Activated B cell treated with CpG ODN at 0.5 μM for 24 hours (primary cell): ENCODE results near the gene PRDM16. TPM values are rescaled to one million over a fixed set of nuclear protein-coding genes. Genes with fewer than 3 reads are reported as not detected.

ENCODE experiments used
- ATAC-seq: fragments of 200-7000 bp; cut with Tn5 transposase; one replicate; pipeline ENCODE4 v1.10.0; 2021; ENCODE audit warnings: low read depth, mild to moderate bottlenecking, moderate library complexity
- CTCF ChIA-PET: fragments of 350-600 bp; sonication (Branson Sonifier 250); formaldehyde crosslinking; loops from one replicate; lab custom pipeline; 2021; ENCODE audit warnings: antibody characterized with exemption; lab: Charles Lee
- POLR2A ChIA-PET: fragments of 350-600 bp; sonication (Branson Sonifier 250); formaldehyde crosslinking; loops from one replicate; lab custom pipeline; 2021; ENCODE audit warnings: antibody characterized with exemption; lab: Charles Lee
- DNase-seq: peaks from one replicate; pipeline ENCODE4 v3.0.0; 2022
- H3K27ac Mint-ChIP-seq: one replicate; pipeline ENCODE4 v1.8.0; 2020; ENCODE audit warnings: mixed read lengths
- H3K27me3 Mint-ChIP-seq: one replicate; pipeline ENCODE4 v1.8.0; 2021; ENCODE audit warnings: mixed read lengths
- H3K36me3 Mint-ChIP-seq: one replicate; pipeline ENCODE4 v1.8.0; 2021; ENCODE audit warnings: low read depth, mixed read lengths
- H3K4me1 Mint-ChIP-seq: one replicate; pipeline ENCODE4 v1.8.0; 2021; ENCODE audit warnings: mixed read lengths
- H3K4me3 Mint-ChIP-seq: one replicate; pipeline ENCODE4 v1.8.0; 2020; ENCODE audit warnings: mild to moderate bottlenecking, mixed read lengths
- H3K9me3 Mint-ChIP-seq: one replicate; pipeline ENCODE4 v1.8.0; 2020; ENCODE audit warnings: mixed read lengths
- intact Hi-C: fragments of 100-400 bp; cut with micrococcal nuclease; formaldehyde crosslinking; loops from one replicate; pipeline ENCODE4 v1.15.1; 2024
- total RNA-seq: library from RNA; stranded (reverse); gene quantifications from 2 replicates; pipeline ENCODE4 v1.2.3, GENCODE V29; 2022
- TF ChIP-seq, protein P1 (sequence below): fragments of 200-600 bp; IDR thresholded peaks from one replicate; pipeline ENCODE4 v1.8.0; 2022; ENCODE audit warnings: antibody characterized with exemption, mild to moderate bottlenecking

The PRDM16 gene
- total RNA-seq, 1 donor from 2014 or later: not detected

DNA sequence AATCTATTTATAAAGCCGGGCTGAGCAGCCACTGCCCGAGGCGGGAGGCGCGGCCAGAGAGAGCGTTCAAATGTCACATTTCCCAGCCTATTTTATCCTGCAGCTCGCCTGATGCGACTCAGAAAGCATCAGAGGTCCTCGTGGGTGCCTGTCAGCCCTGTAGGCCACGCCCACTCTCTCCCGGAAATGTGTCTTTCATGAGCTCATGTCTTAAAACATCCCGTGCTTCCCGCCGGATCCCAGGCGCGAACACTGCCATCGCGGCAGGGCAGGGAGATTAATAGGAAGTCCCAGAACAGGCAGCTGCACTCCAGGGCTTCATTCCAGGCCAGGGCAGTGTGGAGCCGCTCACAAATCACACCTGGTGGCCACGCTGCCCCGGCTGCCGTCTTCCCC lies 117.5 kb downstream of the PRDM16 start:
- TF ChIP-seq, protein P1, sequence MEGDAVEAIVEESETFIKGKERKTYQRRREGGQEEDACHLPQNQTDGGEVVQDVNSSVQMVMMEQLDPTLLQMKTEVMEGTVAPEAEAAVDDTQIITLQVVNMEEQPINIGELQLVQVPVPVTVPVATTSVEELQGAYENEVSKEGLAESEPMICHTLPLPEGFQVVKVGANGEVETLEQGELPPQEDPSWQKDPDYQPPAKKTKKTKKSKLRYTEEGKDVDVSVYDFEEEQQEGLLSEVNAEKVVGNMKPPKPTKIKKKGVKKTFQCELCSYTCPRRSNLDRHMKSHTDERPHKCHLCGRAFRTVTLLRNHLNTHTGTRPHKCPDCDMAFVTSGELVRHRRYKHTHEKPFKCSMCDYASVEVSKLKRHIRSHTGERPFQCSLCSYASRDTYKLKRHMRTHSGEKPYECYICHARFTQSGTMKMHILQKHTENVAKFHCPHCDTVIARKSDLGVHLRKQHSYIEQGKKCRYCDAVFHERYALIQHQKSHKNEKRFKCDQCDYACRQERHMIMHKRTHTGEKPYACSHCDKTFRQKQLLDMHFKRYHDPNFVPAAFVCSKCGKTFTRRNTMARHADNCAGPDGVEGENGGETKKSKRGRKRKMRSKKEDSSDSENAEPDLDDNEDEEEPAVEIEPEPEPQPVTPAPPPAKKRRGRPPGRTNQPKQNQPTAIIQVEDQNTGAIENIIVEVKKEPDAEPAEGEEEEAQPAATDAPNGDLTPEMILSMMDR: no peak
- Mint-ChIP-seq H3K36me3 (no peaks in the 10 kb centered on the region), H3K4me3 (no peak overlapping the region), H3K27ac (no peak overlapping the region), H3K4me1 (no peaks in the 10 kb centered on the region), H3K27me3 (peaks cover 30% of the 10 kb centered on the region), H3K9me3 (no peaks in the 10 kb centered on the region)
- intact Hi-C loops: no loop called here
- no peak for DNase-seq
- no peak for ATAC-seq
- ChIA-PET CTCF (no interaction called here), POLR2A (no interaction called here)

DNA sequence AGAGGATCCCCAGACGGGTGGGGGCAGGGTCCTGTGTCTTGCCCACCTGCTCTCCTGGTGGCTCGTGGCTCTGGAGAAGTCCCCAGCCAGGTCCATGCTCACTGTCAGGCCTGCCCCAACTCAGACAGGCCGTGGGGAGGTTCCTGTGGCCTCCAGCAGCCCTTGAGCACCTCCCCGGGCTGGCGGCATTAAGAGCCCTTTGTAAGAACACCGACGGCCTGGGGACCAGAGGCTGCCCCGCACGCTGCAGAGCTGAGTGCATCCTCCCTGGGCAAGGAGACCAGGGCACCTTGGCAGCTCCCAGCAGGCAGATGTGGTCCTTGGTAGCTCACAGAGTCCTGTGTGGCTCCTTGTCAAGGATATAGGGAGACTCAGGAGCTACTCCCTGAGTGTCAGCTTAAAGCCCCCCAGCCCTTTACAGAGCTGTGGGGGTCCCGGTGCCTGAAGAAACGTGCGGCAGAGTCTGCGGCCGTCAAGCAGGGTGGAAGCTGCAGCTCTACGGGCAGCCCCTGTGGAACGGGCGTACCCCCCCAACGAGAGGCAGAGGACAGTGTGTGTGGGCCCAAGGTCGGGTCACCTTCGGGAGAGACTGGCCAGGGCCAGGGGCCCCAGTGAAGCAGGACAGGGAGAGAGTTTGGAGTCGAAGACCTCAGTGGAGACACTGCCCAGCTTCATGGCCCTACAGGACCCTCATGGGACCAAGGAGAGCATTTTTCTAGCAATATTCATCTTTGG lies 118.6 kb downstream of the PRDM16 start:
- POLR2A ChIA-PET: no interaction called here
- CTCF ChIA-PET: no interaction called here
- intact Hi-C loops: no loop called here
- DNase-seq (no peak), ATAC-seq (no peak)
- TF ChIP-seq, protein P1: no peak
- no peaks in the 10 kb centered on the region for H3K4me1 Mint-ChIP-seq
- no peaks in the 10 kb centered on the region for H3K9me3 Mint-ChIP-seq
- no peaks in the 10 kb centered on the region for H3K36me3 Mint-ChIP-seq
- peaks cover 30% of the 10 kb centered on the region for H3K27me3 Mint-ChIP-seq
- no peak overlapping the region for H3K4me3 Mint-ChIP-seq
- H3K27ac Mint-ChIP-seq: no peak overlapping the region

DNA sequence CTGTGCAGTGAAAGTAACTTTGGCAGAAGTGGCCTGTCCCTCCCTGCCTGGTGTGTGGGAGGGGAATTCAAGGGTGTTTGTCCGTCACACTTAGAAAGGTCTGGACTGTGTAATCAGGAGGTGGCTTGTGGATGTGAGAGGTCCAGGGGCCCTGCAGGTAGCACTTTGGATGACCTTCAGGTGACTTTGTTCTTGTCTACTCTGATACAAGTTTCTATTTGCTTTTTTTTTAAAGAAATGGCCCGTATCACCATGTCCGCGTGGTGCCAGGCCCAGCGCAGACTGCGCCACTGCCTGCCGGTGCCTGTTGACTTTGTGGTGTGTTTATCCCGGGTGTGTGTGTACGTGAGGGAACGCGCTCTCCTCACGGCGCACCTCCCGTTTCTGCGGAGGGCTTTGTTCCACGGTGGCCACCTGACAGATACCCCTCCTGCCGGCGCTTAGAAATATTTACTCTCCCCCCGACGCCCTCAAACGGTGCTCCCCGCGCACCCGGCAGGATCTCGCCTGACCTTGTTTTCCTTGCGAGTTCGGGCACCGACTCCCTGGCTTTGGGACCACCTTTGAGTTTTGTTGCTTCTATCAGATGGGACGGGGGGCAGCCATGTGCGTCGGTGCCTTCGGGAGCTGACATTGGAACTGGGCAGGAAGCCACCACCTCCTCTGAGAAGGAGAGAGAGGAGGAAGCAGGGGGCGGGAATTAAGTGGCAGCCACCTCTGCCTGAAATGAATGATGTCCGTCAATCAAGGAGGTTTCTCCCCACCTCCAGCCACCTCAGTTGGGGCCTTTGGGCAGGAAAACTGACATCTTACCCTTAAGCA lies 119.4 kb downstream of the PRDM16 start:
- ChIA-PET CTCF (no interaction called here), POLR2A (no interaction called here)
- intact Hi-C loops: no loop called here
- H3K27ac Mint-ChIP-seq: no peak overlapping the region
- TF ChIP-seq, protein P1: no peak
- no peak overlapping the region for H3K4me3 Mint-ChIP-seq
- H3K9me3 Mint-ChIP-seq: no peaks in the 10 kb centered on the region
- H3K27me3 Mint-ChIP-seq: peaks cover 27% of the 10 kb centered on the region
- no peak for DNase-seq
- H3K36me3 Mint-ChIP-seq: no peaks in the 10 kb centered on the region
- H3K4me1 Mint-ChIP-seq: no peaks in the 10 kb centered on the region
- ATAC-seq: no peak

DNA sequence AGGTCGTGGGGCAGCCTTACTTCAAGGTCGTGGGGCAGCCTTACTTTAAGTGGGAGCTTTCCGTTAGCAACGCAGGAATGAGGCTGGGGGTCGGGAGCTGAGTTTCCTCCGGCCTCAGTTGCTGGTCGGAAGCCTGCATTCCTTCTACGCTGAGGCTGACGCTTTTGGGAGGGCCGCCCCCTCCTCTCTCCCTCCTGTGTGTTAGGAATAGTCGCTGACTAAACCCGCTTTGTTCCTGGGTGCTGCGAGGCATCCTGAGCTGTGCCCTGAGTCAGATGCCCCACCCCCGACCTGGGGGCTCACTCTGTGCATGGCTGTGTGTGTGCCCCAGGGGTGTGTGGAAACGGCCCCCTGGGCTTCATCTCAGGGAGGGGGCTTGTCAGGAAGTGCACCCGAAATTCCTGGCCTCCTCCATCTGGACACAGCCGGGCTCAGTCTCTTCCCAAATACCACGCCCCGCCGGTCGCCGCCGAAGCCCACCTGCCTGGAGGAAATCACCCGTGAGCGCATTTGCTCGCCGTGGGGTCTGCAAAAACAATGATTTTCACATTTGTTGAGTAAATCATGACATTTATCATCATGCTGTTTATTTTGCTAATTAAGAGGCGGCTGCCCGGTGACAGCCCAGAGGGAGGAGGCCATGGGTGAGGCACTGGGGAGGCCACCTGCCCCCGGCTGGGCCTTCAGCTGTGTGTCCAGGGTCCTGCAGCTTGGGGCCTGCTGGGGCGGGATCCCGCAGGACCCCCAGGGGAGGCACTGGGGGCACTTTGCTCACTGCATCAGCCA lies 121.4 kb downstream of the PRDM16 start:
- no peak overlapping the region for H3K27ac Mint-ChIP-seq
- ChIA-PET POLR2A (no interaction called here), CTCF (no interaction called here)
- ATAC-seq: no peak
- H3K4me3 Mint-ChIP-seq: no peak overlapping the region
- no peaks in the 10 kb centered on the region for H3K4me1 Mint-ChIP-seq
- H3K9me3 Mint-ChIP-seq: no peaks in the 10 kb centered on the region
- H3K27me3 Mint-ChIP-seq: peaks cover 16% of the 10 kb centered on the region
- H3K36me3 Mint-ChIP-seq: no peaks in the 10 kb centered on the region
- no peak for DNase-seq
- intact Hi-C loops: no loop called here
- TF ChIP-seq, protein P1: no peak

DNA sequence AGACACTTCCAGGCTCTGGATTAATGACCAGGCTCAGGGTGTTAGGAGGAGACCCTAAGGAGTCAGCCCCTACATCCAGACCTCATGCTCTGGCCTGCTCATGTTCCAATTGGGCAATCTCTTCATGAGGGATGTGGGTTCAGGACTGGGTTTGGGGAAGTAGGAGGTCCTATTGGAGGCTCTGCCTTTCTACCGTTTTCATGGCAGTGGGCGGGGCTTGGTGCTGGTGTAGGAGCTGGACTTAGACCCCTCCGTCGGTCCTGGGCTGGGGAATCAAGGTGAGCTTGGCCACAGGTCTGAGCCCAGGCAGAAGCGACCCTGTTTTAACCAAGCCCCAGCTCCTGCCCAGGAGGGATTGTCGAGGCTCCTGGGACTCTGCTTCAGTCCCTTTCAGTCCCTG lies 123.4 kb downstream of the PRDM16 start:
- no peak overlapping the region for H3K4me3 Mint-ChIP-seq
- no peaks in the 10 kb centered on the region for H3K9me3 Mint-ChIP-seq
- DNase-seq (no peak), ATAC-seq (no peak)
- TF ChIP-seq, protein P1: no peak
- peaks cover 12% of the 10 kb centered on the region for H3K27me3 Mint-ChIP-seq
- no peak overlapping the region for H3K27ac Mint-ChIP-seq
- CTCF ChIA-PET: no interaction called here
- POLR2A ChIA-PET: no interaction called here
- intact Hi-C loops: no loop called here
- H3K36me3 Mint-ChIP-seq: no peaks in the 10 kb centered on the region
- no peaks in the 10 kb centered on the region for H3K4me1 Mint-ChIP-seq
